AG09319 (cell line): Measurements from ENCODE around the gene NUDT15.
"Not testable (repeated sequence)": the region's sequence is repeated elsewhere in the genome, so short reads cannot be mapped to it uniquely, and the experiment has no call there.

ENCODE experiments used
- DNase-seq: peaks from one replicate; pipeline ENCODE4 v3.0.0-alpha.2; 2010; ENCODE audit warnings: low read depth; ENCODE audit errors: extremely low read depth
- CTCF ChIP-seq: IDR thresholded peaks from 2 replicates; pipeline ENCODE4 v1.5.1; 2011; ENCODE audit warnings: low read depth, mild to moderate bottlenecking, inconsistent platforms, low read length, moderate library complexity

The NUDT15 gene

DNA sequence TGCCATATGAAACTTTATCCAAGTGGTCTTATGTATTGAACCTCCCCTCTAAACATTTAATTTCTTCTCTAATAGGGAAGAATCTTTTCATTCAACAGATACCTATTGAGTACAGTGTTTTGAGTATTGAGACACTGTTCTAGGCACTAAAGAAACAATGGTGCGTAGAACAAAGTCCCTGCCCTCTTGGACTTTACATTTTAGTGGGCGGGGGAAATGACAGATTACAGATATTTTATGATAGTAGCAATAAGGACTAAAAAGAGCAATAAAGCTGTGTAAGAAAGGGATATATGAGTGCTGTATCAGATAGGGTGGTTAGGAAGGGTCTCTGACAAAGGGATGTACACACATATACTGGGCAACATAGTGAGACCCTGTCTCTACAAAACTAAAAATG, 5.4 kb downstream of the NUDT15 start:
- TF ChIP-seq CTCF: no peak
- no peak for DNase-seq

DNA sequence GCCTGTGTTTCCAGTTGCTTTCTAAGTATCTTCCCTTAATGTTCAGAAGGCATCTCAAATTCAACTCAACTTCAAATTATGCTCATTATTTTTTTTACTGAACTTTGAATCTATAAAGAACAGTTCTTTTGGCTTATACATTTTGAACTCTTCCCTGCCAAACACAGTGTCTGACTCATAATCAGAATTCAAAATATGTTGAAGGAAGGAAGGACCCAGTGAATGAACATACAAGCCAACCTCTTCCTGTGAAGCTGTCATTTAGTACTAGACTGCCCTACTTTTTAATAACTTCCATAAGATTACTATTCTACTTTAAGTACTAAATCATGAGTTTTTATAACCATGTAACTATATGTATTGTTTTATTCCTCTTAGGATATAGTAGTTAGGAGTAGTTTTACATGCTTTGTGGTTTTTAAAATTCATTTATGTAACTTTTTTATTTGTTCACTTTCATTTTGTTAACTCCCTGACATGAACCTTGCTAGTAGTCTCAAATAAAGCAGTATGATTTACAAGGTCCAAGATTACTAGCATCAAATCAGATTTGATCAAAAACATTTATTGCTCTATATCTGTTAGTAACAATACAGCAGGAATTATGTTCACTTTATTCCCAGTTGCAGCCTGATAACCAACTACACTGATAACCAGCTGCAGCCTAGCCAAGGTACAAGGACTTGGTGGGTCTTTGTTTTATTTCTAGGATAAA, 6.4 kb downstream of the NUDT15 start:
- no peak for TF ChIP-seq CTCF
- DNase-seq: no peak

GRCh38 chr13:48050550-48050949, 13.0 kb downstream of the NUDT15 start:
- no peak for TF ChIP-seq CTCF
- DNase-seq: no peak

GRCh38 chr13:48054601-48055000, 17.1 kb downstream of the NUDT15 start:
- no peak for TF ChIP-seq CTCF
- no peak for DNase-seq

GRCh38 chr13:48055712-48056111, 18.2 kb downstream of the NUDT15 start:
- DNase-seq: no peak
- no peak for TF ChIP-seq CTCF

DNA sequence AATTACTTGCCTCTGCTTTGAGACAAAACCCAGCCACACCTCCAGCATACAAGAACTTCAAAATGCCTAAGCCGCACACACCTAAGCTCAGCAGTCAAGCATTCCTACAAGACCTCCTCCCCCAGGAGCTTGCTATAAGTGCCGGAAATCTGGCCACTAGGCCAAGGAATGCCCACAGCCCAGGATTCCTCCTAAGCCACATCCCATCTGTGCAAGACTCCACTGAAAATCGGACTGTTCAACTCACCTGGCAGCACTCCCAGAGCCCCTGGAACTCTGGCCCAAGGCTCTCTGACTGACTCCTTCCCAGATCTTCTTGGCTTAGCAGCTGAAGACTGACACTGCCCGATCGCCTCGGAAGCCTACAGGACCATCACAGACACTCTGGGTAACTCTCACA, 21.0 kb downstream of the NUDT15 start:
- not testable (repeated sequence) for DNase-seq

DNA sequence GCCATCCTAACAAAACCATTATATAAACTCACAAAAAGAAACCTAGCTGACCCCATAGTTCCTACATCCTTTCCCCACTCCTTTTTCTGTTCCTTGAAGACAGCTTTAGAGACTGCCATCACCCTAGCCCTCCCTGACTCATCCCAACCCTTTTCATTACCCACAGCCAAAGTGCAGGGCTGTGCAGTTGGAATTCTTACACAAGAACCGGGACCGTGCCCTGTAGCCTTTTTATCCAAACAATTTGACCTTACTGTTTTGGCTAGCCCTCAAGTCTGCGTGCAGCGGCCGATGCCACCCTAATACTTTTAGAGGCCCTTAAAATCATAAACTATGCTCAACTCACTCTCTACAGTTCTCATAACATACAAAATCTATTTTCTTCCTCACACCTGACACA, 22.4 kb downstream of the NUDT15 start:
- not testable (repeated sequence) for DNase-seq

DNA sequence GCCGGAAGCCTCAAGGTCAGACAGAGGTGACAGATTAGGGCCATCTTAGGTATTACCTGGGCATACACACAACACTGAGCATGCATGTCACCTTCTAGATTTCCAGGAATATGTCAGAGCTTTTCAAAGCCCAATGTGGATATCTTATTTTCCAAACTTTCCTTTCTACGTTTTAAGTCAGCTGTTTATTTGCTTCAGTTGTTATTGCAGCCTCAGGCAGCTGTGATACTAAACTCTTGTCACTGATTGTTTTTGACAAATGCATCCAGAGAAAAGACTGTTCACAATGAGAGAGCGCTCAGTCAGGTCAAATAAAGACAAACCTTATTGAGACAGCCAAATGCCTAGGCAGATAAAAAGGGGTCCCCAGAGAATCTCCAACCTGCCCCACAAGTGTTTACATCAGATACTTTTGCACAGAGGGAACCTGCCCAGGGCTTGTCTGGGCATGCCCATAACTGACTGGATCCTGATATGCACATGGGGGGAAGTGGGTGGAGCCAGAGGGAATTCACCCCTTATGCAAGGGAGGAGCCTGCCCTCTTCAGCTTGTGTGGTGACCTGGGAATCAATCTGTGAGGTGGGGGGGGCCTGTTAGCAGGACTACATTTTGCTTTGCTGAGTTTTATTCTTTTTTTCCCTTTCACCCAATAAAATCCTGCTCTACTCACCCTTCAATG, 28.9 kb downstream of the NUDT15 start:
- DNase-seq: no peak
- TF ChIP-seq CTCF: no peak
